Osteocyte (in vitro differentiated cells): ENCODE measurements around the gene SCN5A. TPM values are rescaled to one million over a fixed set of nuclear protein-coding genes. Genes with fewer than 3 reads are reported as not detected.

Experiments used
- DNase-seq: peaks from one replicate; pipeline ENCODE4 v3.0.0; 2021; ENCODE audit warnings: mixed read lengths; ENCODE audit not compliant: unreplicated experiment; ENCODE audit errors: extremely low spot score
- H3K27ac Mint-ChIP-seq: one replicate; pipeline ENCODE4 v1.8.0; 2021; ENCODE audit warnings: mild to moderate bottlenecking, mixed read lengths; ENCODE audit not compliant: unreplicated experiment
- H3K27me3 Mint-ChIP-seq: one replicate; pipeline ENCODE4 v1.8.0; 2021; ENCODE audit warnings: mixed read lengths; ENCODE audit not compliant: unreplicated experiment
- H3K36me3 Mint-ChIP-seq: one replicate; pipeline ENCODE4 v1.8.0; 2021; ENCODE audit warnings: mixed read lengths; ENCODE audit not compliant: unreplicated experiment
- H3K4me1 Mint-ChIP-seq: one replicate; pipeline ENCODE4 v1.8.0; 2021; ENCODE audit warnings: mixed read lengths; ENCODE audit not compliant: unreplicated experiment
- H3K4me3 Mint-ChIP-seq: one replicate; pipeline ENCODE4 v1.8.0; 2021; ENCODE audit warnings: mild to moderate bottlenecking, moderate library complexity, mixed read lengths; ENCODE audit not compliant: unreplicated experiment
- H3K9me3 Mint-ChIP-seq: one replicate; pipeline ENCODE4 v1.8.0; 2021; ENCODE audit warnings: mixed read lengths; ENCODE audit not compliant: unreplicated experiment
- CTCF ChIP-seq: fragments of 200-600 bp; sonication (generic); IDR thresholded peaks from 2 replicates; pipeline ENCODE4 v1.5.0; 2021; ENCODE audit warnings: antibody characterized with exemption, mild to moderate bottlenecking, moderate library complexity
- total RNA-seq: library from RNA; stranded (reverse); gene quantifications from 2 replicates; pipeline ENCODE4 v1.2.1, GENCODE V29; 2021

Gene SCN5A
- total RNA-seq, 1 donor from 2014 or later, result not detected

GRCh38 chr3:38643592-38643991, 5.9 kb downstream of the SCN5A start:
- no peak for DNase-seq
- Mint-ChIP-seq H3K27ac (no peak overlapping the region), H3K9me3 (no peaks in the 10 kb centered on the region), H3K36me3 (no peaks in the 10 kb centered on the region), H3K27me3 (peaks cover 35% of the 10 kb centered on the region), H3K4me1 (peaks cover under 1% of the 10 kb centered on the region), H3K4me3 (no peak overlapping the region)
- no peak for TF ChIP-seq CTCF

- Mint-ChIP-seq H3K27ac (no peak overlapping the region), H3K4me1 (no peaks in the 10 kb centered on the region), H3K36me3 (no peaks in the 10 kb centered on the region), H3K27me3 (peaks cover 40% of the 10 kb centered on the region), H3K4me3 (no peak overlapping the region), H3K9me3 (no peaks in the 10 kb centered on the region)
- DNase-seq, result peak; percentile 68
- no peak for TF ChIP-seq CTCF
Measured at GRCh38 chr3:38643090-38643489, 6.4 kb downstream of the SCN5A start.

GRCh38 chr3:38641461-38642110, 7.9 kb downstream of the SCN5A start:
- Mint-ChIP-seq H3K4me3 (no peak overlapping the region), H3K9me3 (no peaks in the 10 kb centered on the region), H3K36me3 (no peaks in the 10 kb centered on the region), H3K27me3 (peaks cover 53% of the 10 kb centered on the region), H3K4me1 (no peaks in the 10 kb centered on the region), H3K27ac (no peak overlapping the region)
- TF ChIP-seq CTCF, result no peak
- DNase-seq, result no peak

- TF ChIP-seq CTCF, result no peak
- no peak for DNase-seq
- H3K4me3 Mint-ChIP-seq, result no peak overlapping the region
Measured at GRCh38 chr3:38640661-38641452, 8.6 kb downstream of the SCN5A start.

GRCh38 chr3:38638354-38638753, 11.1 kb downstream of the SCN5A start:
- TF ChIP-seq CTCF, result no peak
- no peak overlapping the region for H3K4me3 Mint-ChIP-seq
- no peak overlapping the region for H3K27ac Mint-ChIP-seq
- peaks cover 46% of the 10 kb centered on the region for H3K27me3 Mint-ChIP-seq
- no peaks in the 10 kb centered on the region for H3K36me3 Mint-ChIP-seq
- no peak for DNase-seq
- no peaks in the 10 kb centered on the region for H3K9me3 Mint-ChIP-seq
- no peaks in the 10 kb centered on the region for H3K4me1 Mint-ChIP-seq

More at GRCh38 chr3:38640661-38641452, 8.6 kb downstream of the SCN5A start:
- no peaks in the 10 kb centered on the region for H3K4me1 Mint-ChIP-seq
- H3K27me3 Mint-ChIP-seq, result peaks cover 53% of the 10 kb centered on the region
- H3K27ac Mint-ChIP-seq, result no peak overlapping the region
- no peaks in the 10 kb centered on the region for H3K9me3 Mint-ChIP-seq
- no peaks in the 10 kb centered on the region for H3K36me3 Mint-ChIP-seq
